Adipose tissue (tissue), 3 donors: Measurements from ENCODE around the gene PTPN12. TPM values are rescaled to one million over a fixed set of nuclear protein-coding genes. Genes with fewer than 3 reads are reported as not detected.
"Not testable (repeated sequence)": the region's sequence is repeated elsewhere in the genome, so short reads cannot be mapped to it uniquely, and the experiment has no call there.

Experiments used
- H3K27ac ChIP-seq: one replicate; pipeline ENCODE4 v1.5.1; 2013; ENCODE audit warnings: low read depth, low read length
- WGBS, 3 donors: extraction: QIAGEN DNeasy Blood & Tissue Kit; methylation state at CpG; one replicate each; pipeline ENCODE4 v1.1.7; 2013; 5-methylcytosine and 5-hydroxymethylcytosine counted together
- polyA plus RNA-seq, 3 donors: library from polyadenylated mRNA; stranded (reverse); fragments of 200-250 nt; gene quantifications; one replicate each; pipeline ENCODE4 v1.2.3, GENCODE V29; 2013
- donor health status: healthy with polysubstance abuse.
- donor health status: Bipolar disorder and iron deficiency.
- donor health status: healthy.

PTPN12 gene
- 10 to 100 TPM; 16.8 to 81.0 (median 60.3) TPM for polyA plus RNA-seq

DNA sequence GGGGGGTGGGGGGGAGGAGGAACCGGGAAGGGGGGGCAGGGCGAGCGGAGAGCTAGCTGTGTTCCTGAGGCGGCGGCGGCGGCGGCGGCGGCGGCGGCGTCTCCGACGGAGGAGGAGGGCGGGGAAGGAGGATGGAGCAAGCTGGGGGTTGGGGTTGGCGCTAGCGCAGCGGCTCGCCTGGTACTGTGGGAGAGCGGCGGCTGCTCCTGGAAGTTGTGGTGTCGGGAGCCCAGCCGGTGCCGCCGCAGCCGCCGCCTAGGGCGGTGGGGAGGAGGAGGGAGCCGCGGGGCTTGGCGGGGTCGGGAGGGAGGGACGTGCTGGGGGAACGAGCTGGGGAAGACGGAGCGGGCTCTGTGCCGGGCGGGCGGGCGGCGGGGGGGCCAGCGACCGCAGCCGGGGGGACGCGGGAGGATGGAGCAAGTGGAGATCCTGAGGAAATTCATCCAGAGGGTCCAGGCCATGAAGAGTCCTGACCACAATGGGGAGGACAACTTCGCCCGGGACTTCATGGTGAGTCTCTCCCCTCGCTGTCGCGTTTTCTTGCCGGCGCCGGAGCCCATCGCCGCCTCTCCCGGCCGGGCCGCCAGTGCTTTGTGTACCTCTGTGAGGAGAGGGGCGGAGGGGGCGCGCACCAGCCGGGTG is at the start of gene PTPN12:
Gene PTPN12 (plus strand): TSS at position 160 of the 642 bp plus-strand sequence. CDS start 252 bp downstream, at position 412.
- 0 to 1% (median 0%) methylated on average over 20 to 60 of the region's 64 CpGs for WGBS, 3 donors

DNA sequence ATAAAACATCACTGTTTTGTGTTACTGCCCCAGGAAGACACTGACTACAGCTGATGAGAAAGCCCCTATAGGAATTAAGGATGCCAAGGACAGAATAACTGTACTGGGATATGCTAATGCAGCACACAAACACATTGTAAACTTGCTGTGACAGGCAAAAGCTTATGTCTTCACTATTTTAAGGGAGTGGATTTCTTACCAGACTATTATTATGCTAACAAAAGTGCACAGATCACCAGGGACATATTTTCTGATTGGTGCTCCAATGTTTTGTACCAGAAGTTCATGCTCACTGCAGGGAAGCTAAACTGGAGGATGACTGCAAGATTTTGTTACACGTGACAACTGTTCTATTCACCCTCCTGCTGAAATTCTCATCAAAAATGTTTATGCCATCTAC is 48.1 kb upstream of the PTPN12 start:
- WGBS, 3 donors, result 65 to 72% (median 69%) methylated on average over 1 of the region's 1 CpG
- no peak overlapping the region for H3K27ac ChIP-seq

More for the DNA sequence above, at the start of gene PTPN12:
- peak within 1 kb of the TSS; percentile 89 for H3K27ac ChIP-seq

DNA sequence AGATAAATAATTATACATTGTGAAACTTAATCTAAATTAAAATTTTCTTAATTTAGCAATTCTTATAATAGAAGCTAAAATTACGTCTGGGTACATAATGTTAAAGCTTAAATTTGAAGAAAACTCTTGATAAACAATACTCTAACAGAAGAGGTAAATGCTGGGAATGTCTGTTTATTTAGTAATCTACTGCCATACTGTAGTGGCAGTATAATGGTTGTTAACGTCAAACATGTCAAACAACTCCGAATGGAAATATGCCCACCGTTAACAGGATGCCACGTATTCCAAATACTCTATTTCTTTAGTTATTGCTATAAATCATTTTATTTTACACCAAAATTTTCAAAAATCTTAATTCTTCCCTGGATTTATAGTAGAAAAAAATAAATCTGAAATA is 40.0 kb upstream of the PTPN12 start:
- 72 to 97% (median 88%) methylated on average over 5 of the region's 5 CpGs for WGBS, 3 donors
- no peak overlapping the region for H3K27ac ChIP-seq

DNA sequence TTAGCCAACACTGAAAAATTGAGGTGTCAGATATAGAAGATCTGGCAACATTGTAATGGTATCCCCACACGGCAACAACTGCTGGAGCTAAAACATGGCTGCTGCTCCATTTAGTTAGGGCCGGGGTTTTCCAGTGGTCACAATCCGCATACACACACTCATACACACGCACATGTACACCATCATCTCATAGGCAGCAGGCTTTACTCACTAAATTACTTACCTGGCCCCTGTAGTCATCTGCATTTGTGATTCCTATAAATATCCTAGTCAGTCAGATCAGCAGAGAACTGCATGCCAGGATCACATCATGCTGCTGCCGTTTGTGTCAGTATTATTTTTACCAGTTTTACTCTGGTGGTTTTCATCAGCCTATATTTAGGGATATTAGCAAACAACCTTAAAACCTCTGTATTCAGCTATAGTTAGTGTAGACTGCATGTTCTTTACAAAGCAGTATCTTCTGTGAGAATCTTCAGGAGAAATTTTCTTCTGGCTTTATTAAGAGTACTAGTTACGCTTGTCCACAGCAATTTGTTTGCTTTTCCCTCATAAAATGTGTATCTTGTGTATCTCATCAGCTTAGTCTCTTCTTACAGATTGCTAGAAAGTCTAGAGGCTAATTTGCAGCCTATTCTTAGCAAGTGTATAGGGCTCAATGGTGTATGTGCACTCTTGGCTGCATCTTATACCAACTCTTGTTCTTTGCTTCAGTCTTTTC is 38.3 kb upstream of the PTPN12 start:
- 82 to 86% (median 86%) methylated on average over 6 of the region's 6 CpGs for WGBS, 3 donors
- no peak overlapping the region for H3K27ac ChIP-seq

DNA sequence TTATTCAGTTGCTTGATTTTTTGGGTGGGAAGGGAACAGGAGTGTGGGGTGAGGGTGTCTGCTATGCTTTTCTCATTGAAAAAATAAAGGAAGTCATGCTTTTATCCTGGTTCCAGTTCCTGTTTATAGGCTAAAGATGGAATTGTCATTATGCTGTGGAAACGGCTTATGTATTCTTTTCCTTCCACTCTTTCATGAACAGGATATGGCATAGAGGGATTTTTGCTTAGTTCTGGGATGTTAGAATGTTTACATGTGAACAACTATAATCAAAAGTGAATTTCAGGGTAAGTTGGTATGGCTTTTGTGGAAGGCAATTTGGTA is 35.9 kb upstream of the PTPN12 start:
- H3K27ac ChIP-seq, result no peak overlapping the region
- WGBS, 3 donors, result 26 to 44% (median 38%) methylated on average over 1 of the region's 1 CpG

DNA sequence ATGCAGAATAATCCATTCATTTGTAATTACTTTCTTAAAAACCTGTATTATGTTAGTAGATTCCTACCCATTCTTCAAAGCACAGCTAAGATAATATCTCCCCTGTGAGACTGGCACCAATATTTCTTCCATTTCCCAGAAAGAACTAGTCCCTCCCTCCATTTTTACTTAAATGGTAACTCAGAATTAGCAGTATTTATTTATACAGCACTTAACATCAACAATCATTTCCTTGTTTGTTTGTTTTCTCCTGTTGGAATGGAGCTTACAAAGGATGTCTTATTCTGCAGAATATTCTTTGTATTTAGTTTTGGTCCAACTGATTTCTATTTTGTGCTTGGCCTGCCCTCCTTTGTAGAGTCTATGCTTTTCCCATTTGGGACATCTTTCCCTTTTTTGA is 32.1 kb upstream of the PTPN12 start:
- H3K27ac ChIP-seq, result no peak overlapping the region

DNA sequence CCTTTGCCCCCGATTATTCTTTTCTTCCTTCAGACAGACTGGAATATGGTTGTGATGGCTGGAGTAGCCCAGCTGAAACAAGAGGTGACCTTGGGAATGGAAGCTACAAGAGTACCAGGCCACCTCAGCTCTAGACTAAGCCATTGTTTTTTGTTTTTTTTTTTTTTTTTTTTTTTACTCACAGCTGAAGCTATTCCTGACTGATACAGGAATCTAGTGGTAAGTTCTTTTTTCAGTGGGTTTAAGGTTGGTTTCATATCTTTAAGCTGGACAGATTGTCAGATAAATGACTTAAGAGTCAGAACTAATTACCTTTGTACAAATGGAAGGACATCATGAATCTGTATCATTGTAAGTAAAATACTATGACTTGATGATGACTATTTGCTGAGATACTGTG is 30.2 kb upstream of the PTPN12 start:
- 96 to 100% (median 98%) methylated on average over 1 of the region's 1 CpG for WGBS, 3 donors

DNA sequence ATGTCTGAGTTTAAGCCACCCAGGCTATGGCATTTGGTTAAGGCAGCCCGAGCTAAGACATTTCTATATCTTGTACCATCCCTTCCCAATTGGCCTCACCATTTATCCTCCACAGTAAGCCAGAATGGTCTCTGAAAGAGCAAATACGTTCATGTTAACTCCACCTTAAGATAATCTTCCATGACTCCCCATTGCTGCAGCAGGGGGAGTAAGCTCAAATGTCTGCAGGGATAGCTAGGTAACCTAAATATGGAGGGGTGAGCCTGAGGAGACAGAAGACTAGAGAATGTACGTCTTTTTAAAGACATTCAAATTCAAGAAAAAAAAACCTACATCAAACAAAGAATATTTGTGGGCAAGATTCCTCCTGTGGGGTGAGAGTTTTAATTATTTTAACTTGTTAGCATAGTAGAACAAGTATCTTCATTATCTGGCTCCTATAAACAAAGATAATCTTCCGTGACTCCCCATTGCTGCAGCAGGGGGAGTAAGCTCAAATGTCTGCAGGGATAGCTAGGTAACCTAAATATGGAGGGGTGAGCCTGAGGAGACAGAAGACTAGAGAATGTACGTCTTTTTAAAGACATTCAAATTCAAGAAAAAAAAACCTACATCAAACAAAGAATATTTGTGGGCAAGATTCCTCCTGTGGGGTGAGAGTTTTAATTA is 24.0 kb upstream of the PTPN12 start:
- WGBS, 3 donors, result 72 to 83% (median 80%) methylated on average over 3 of the region's 5 CpGs
- not testable (repeated sequence) for H3K27ac ChIP-seq

More for the DNA sequence above, 30.2 kb upstream of the PTPN12 start:
- no peak overlapping the region for H3K27ac ChIP-seq

DNA sequence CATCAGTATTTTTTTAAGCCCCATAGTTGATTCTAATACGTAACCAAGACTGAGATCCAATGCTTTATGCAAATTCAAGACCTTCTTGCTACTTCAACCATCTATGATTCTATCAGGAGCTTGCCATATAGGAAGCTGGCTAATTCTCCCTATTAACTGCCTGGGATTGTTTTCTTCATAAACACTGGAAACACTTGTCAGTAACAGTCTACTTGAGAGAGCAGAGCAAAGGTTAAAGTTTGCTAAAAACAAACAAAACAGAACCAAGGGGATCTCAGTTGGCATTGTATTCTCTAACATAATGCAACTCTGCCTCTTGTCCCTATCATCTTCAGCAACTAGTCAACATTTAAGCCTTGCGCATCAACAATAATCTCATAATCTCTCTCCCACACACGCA is 21.0 kb upstream of the PTPN12 start:
- WGBS, 3 donors, result 86 to 91% (median 91%) methylated on average over 3 of the region's 3 CpGs
- no peak overlapping the region for H3K27ac ChIP-seq

DNA sequence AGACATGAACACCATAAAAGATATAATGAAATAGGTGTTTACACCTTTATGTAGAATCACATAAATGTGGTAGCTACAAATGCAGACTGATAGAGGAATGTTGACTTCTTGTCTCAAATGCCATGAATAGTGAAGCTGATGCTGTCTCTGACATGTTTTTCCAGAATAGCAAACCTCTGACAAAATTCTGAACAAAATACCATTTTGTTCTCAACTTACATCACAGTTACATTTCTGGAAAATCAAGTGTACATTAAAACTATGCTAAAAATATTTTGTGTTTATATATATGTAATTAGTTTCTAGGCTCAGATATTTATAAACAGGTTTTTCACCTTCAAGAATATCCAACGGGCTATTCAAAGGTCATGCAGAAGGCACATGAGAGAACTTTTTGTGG is 16.8 kb upstream of the PTPN12 start:
- no peak overlapping the region for H3K27ac ChIP-seq
- WGBS, 3 donors, result 61 to 87% (median 85%) methylated on average over 1 of the region's 1 CpG

DNA sequence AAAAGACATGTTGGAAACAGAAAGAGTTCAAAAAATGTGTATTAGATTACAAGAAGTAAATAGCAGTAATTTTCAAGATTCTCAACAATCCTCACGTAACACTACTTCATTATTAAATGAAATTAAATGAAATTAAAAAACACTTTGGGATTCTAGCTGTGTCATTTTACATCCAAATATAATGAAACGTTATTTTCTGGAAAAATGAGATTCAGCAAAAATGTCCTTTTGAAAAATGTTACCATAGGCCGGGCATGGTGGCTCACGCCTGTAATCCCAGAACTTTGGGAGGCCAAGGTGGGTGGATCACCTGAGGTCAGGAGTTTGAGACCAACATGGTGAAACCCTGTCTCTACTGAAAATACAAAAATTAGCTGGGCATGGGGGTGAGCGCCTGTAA is 15.6 kb upstream of the PTPN12 start:
- 93 to 96% (median 94%) methylated on average over 5 of the region's 5 CpGs for WGBS, 3 donors
- not testable (repeated sequence) for H3K27ac ChIP-seq

DNA sequence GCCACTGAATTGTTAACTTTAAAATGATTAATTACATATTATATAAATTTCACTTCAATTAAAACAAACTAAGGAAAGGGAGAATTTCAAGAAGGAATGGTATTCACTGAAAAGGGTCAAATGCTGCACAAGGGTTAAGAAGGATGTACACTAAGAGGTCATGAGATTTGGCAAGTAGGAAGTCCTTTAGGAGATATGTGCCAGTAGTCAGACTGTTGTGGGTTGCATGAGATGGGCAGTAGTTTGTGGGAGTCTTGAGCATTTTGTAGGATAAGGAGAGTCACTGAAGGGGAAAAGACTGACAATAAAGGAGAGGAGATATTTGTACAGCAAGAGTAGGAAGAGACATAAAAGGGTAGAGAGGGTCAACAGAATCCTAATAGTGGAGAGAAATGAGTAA is 12.4 kb upstream of the PTPN12 start:
- H3K27ac ChIP-seq, result no peak overlapping the region

DNA sequence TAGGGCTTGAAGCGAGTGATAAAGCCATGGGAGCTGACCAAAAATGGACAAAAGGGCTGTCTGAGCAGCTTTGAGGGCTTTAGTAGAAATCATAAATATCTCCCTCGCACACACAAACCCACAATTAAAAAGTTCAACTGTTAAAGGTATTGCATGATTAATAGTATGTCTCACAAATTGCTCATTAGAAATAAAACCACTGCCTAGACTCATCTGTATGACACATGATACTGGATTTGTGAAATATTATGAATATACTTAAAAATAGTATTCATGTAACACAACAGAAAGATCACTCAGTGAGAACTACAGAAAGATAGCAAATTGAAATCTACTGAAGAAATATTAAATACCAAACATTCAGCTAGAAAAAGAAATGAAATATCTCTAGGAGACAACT is 11.9 kb upstream of the PTPN12 start:
- 92 to 96% (median 95%) methylated on average over 2 of the region's 2 CpGs for WGBS, 3 donors

DNA sequence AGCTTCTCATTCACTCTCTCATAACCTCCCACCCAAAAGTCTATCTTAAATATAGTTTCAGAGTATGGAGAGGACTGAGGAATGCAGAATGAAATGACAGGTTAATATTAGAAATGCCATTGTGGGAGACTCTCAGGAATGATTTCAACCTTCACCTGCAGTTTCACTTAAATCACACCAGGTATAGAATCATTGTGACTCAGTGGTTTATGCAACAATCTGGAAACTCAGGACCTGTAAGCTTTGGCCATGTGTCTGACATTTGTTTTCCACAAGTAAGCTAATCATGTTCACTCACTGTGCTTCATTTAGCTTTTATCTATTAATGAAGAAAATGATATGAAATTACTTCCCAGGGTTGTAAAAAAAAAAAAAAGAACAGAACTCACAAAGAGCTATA is 8.7 kb upstream of the PTPN12 start:
- no peak overlapping the region for H3K27ac ChIP-seq

More for the DNA sequence above, 11.9 kb upstream of the PTPN12 start:
- no peak overlapping the region for H3K27ac ChIP-seq

DNA sequence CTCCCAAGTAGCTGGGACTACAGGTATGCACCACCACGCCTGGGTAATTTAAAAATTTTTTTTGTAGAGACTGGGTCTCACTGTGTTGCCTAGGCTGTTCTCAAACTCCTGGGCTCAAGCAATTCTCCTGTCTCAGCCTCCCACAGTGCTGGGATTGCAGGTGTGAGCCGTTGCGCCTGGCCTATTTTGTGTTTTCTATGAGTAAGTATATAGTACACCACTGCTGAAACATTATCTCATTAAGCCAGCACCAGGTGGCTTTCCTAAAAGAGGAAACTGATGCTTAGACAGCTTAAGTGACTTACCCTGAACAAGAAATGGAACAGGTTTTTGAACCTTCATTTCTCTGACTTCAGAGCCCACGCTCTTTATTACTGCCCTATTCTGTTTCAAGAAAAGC is 7.8 kb upstream of the PTPN12 start:
- WGBS, 3 donors, result 80 to 93% (median 82%) methylated on average over 4 of the region's 4 CpGs
- H3K27ac ChIP-seq, result no peak overlapping the region

DNA sequence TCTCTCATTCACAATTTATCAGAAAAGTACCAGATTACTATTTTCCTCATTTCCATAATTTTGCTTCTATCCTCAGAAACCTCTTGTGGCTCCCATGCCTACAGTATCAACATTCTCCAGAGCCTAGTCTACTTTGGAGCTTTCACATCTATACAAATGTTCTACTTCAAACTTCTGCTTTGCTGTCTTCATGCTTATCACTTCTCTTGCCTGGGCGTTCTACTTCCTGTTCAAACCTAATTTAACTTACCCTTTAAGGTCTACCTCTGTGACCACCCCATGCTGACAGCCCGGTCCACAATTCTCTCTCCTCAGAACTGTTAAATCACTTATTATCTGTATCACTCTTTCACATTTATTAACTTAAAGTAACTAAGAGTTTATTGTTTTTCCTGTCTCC is 6.1 kb upstream of the PTPN12 start:
- WGBS, 3 donors, result 47 to 61% (median 60%) methylated on average over 2 of the region's 2 CpGs
- H3K27ac ChIP-seq, result no peak overlapping the region

DNA sequence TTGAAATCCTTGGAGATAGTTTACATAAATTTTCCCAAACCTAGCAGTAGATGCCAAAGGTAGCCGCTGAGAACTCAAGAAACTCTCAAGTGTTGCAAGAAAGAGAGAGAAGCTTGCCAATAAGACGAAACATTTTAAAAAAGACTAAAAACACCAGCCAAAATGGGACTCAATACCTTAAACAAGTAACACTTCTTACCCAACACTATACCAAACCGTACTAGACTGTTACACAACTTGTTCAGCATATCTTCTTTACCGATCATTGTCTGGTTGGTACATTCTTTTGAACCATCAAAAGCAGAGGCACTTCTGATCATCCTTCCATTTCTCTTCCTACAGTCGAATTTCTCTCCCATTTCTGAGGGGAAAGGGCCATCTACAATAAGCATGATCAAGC is 4.8 kb upstream of the PTPN12 start:
- WGBS, 3 donors, result 63 to 89% (median 66%) methylated on average over 5 of the region's 5 CpGs
- H3K27ac ChIP-seq, result no peak overlapping the region

DNA sequence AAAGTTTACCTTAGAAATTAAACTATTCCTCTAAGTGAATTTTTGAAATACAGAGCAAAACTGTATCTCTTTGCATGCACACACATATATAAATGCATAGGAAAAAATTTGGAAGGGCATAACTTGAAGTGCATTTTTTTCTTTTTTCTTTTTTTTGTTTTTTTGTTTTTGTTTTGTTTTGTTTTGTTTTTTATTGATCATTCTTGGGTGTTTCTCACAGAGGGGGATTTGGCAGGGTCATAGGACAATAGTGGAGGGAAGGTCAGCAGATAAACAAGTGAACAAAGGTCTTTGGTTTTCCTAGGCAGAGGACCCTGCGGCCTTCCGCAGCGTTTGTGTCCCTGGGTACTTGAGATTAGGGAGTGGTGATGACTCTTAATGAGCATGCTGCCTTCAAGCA is 4.4 kb upstream of the PTPN12 start:
- not testable (repeated sequence) for H3K27ac ChIP-seq
- 100% methylated on average over 2 of the region's 3 CpGs; no CpG with 5 or more reads in 2 of the 3 donors for WGBS, 3 donors

DNA sequence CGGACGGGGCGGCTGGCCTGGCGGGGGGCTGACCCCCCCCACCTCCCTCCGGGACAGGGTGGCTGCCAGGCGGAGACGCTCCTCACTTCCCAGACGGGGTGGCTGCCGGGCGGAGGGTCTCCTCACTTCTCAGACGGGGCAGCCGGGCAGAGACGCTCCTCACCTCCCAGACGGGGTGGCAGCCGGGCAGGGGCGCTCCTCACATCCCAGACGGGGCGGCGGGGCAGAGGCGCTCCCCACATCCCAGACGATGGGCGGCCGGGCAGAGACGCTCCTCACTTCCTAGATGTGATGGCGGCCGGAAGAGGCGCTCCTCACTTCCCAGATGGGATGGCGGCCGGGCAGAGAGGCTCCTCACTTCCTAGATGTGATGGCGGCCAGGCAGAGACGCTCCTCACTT is 3.0 kb upstream of the PTPN12 start:
- H3K27ac ChIP-seq, result not testable (repeated sequence)

DNA sequence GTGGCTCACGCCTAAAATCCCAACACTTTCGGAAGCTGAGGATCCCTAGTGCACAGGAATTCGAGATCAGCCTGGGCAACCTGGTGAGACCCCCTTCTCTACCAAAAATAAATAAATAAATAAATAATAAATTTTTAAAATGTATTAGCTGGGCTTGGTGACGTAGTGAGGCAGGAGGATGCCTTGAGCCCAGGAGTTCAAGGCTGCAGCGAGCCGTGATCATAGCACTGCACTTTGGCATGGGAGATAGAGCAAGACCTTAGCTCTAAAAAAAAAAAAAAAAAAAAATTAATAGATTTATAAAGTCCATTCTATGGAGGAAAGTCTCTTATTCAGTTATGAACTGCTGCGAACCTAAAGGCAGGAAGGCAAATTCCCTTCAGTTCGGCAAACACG is 1.1 kb upstream of the PTPN12 start:
- WGBS, 3 donors, result 26 to 45% (median 38%) methylated on average over 9 of the region's 9 CpGs
- H3K27ac ChIP-seq, result no peak overlapping the region

More for the DNA sequence above, 3.0 kb upstream of the PTPN12 start:
- WGBS, 3 donors, result 98 to 100% (median 99%) methylated on average over 13 to 27 of the region's 31 CpGs
